ENCODE results near the gene C3orf38. TPM values are rescaled to one million over a fixed set of nuclear protein-coding genes. Genes with fewer than 3 reads are reported as not detected.
"Not testable (repeated sequence)": the region's sequence is repeated elsewhere in the genome, so short reads cannot be mapped to it uniquely, and the experiment has no call there.

Gene C3orf38
- polyA plus RNA-seq, 3 donors, result 3.3 to 7.8 (median 6.6) TPM

GRCh38 chr3:88150371-88150770 is 612 bp downstream of the C3orf38 start:
- WGBS, 3 donors, result 0 to 1% (median 1%) methylated on average over 8 of the region's 8 CpGs
- peak overlapping the region; percentile 83 for H3K27ac ChIP-seq (ENCODE audit: low read depth, low read length)

- WGBS, 3 donors, result 1 to 2% (median 2%) methylated on average over 6 of the region's 6 CpGs
- no peak overlapping the region for H3K27ac ChIP-seq (ENCODE audit: low read depth, low read length)
Observed at GRCh38 chr3:88150806-88151205, 1.0 kb downstream of the C3orf38 start.

- 38 to 57% (median 49%) methylated on average over 4 of the region's 4 CpGs for WGBS, 3 donors
- no peak overlapping the region for H3K27ac ChIP-seq (ENCODE audit: low read depth, low read length)
Observed at GRCh38 chr3:88151358-88151757, 1.6 kb downstream of the C3orf38 start.

- 62 to 89% (median 67%) methylated on average over 2 of the region's 2 CpGs for WGBS, 3 donors
- H3K27ac ChIP-seq (ENCODE audit: low read depth, low read length), result no peak overlapping the region
Observed at GRCh38 chr3:88152841-88153240, 3.1 kb downstream of the C3orf38 start.

- WGBS, 3 donors, result 94 to 97% (median 96%) methylated on average over 2 of the region's 2 CpGs
- no peak overlapping the region for H3K27ac ChIP-seq (ENCODE audit: low read depth, low read length)
Observed at GRCh38 chr3:88166419-88166971, 16.7 kb downstream of the C3orf38 start.

- no peak overlapping the region for H3K27ac ChIP-seq (ENCODE audit: low read depth, low read length)
- WGBS, 3 donors, result 91 to 95% (median 93%) methylated on average over 6 of the region's 6 CpGs
Observed at GRCh38 chr3:88167173-88167572, 17.4 kb downstream of the C3orf38 start.

GRCh38 chr3:88167704-88168103 is 17.9 kb downstream of the C3orf38 start:
- no peak overlapping the region for H3K27ac ChIP-seq (ENCODE audit: low read depth, low read length)
- WGBS, 3 donors, result 96 to 100% (median 97%) methylated on average over 2 of the region's 2 CpGs

- H3K27ac ChIP-seq (ENCODE audit: low read depth, low read length), result no peak overlapping the region
- 82 to 87% (median 85%) methylated on average over 5 of the region's 5 CpGs for WGBS, 3 donors
Observed at GRCh38 chr3:88168171-88168570, 18.4 kb downstream of the C3orf38 start.

- H3K27ac ChIP-seq (ENCODE audit: low read depth, low read length), result no peak overlapping the region
- WGBS, 3 donors, result 55 to 61% (median 58%) methylated on average over 4 of the region's 4 CpGs
Observed at GRCh38 chr3:88180398-88180999, 30.7 kb downstream of the C3orf38 start.

GRCh38 chr3:88182165-88182918 is 32.6 kb downstream of the C3orf38 start:
- WGBS, 3 donors, result 87 to 93% (median 90%) methylated on average over 9 of the region's 9 CpGs
- H3K27ac ChIP-seq (ENCODE audit: low read depth, low read length), result not testable (repeated sequence)

- WGBS, 3 donors, result 68 to 78% (median 75%) methylated on average over 6 of the region's 6 CpGs
- H3K27ac ChIP-seq (ENCODE audit: low read depth, low read length), result no peak overlapping the region
Observed at GRCh38 chr3:88188436-88188835, 38.7 kb downstream of the C3orf38 start.

- 89 to 92% (median 91%) methylated on average over 11 of the region's 11 CpGs for WGBS, 3 donors
- H3K27ac ChIP-seq (ENCODE audit: low read depth, low read length), result no peak overlapping the region
Observed at GRCh38 chr3:88189361-88189810, 39.6 kb downstream of the C3orf38 start.

- WGBS, 3 donors, result 76 to 80% (median 78%) methylated on average over 4 of the region's 4 CpGs
- H3K27ac ChIP-seq (ENCODE audit: low read depth, low read length), result no peak overlapping the region
Observed at GRCh38 chr3:88191872-88192409, 42.2 kb downstream of the C3orf38 start.

GRCh38 chr3:88192631-88193030 is 42.9 kb downstream of the C3orf38 start:
- 63 to 70% (median 66%) methylated on average over 3 of the region's 3 CpGs for WGBS, 3 donors
- H3K27ac ChIP-seq (ENCODE audit: low read depth, low read length), result no peak overlapping the region

- no peak overlapping the region for H3K27ac ChIP-seq (ENCODE audit: low read depth, low read length)
- 90 to 98% (median 92%) methylated on average over 2 of the region's 2 CpGs for WGBS, 3 donors
Observed at GRCh38 chr3:88195951-88196434, 46.2 kb downstream of the C3orf38 start.

GRCh38 chr3:88198121-88198520 is 48.4 kb downstream of the C3orf38 start:
- no peak overlapping the region for H3K27ac ChIP-seq (ENCODE audit: low read depth, low read length)
- 45 to 53% (median 49%) methylated on average over 1 of the region's 1 CpG for WGBS, 3 donors

- WGBS, 3 donors, result 13 to 14% (median 13%) methylated on average over 5 of the region's 5 CpGs
- H3K27ac ChIP-seq (ENCODE audit: low read depth, low read length), result no peak overlapping the region
Observed at GRCh38 chr3:88203642-88204055, 53.9 kb downstream of the C3orf38 start.
